Amniotic stem cell (primary cell): Measurements from ENCODE around the gene HIF3A.

ENCODE experiments used
- DNase-seq: peaks from one replicate; lab custom pipeline; 2025; lab: John Stamatoyannopoulos, UW

HIF3A gene

DNA sequence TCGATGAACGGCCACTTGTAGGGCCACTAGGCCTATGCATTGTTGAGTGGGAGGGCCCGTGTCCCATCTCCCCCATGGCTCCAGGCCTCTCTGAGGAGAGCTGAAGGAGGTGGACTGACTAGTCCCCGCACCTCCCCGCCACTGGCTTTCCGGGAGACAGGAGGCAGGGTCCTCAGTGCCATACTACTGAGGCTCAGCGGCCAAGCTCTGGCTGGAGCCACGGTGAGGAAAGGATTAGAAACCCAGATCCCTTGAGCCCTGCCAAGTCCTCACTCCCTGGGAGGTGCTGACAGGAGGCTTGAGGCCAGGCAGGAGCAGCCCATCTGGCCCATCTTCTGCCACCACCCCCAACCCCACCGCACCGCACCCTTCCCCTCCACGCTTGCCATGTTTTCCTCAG is 87.6 kb downstream of the HIF3A start:
- DNase-seq: no peak

GRCh38 chr19:46385636-46386035 is 88.8 kb downstream of the HIF3A start:
- no peak for DNase-seq

GRCh38 chr19:46386151-46386550 is 89.3 kb downstream of the HIF3A start:
- no peak for DNase-seq

- DNase-seq: no peak
These were observed 90.3 kb downstream of the HIF3A start for GRCh38 chr19:46386996-46387712.

- DNase-seq: no peak
These were observed 90.9 kb downstream of the HIF3A start for GRCh38 chr19:46387713-46388130.

DNA sequence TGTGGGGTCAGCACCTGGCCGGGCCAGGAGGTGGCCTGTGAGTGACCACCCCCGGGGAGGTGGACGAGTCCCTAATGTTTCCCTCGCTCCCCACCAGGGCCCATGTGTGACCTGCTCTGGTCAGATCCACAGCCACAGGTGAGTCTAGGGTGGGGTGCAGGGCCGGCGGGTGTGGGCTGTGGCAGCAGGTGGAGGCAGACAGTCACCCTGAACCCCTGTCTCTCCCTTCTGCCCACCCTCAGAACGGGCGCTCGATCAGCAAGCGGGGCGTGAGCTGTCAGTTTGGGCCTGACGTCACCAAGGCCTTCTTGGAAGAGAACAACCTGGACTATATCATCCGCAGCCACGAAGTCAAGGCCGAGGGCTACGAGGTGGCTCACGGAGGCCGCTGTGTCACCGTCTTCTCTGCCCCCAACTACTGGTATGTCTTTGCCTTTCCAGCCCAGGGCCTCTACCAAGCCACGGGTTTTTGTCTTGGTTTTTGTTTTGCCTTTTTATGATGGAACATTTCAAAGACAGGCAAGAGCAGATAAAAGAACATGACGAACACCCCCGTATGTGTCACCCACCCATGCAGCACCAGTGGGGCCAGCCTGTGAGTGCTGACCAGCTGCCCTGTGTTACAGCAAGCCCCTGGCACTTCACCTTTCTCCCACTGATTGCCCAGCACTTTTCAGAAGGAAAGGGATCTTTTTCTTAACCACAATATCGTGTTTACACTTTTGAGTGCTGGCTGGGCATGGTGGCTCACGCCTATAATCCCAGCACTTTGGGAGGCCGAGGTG is 91.7 kb downstream of the HIF3A start:
- no peak for DNase-seq

- DNase-seq: no peak
These were observed 93.4 kb downstream of the HIF3A start for GRCh38 chr19:46390121-46390858.

GRCh38 chr19:46390866-46391265 is 94.0 kb downstream of the HIF3A start:
- DNase-seq: no peak

- no peak for DNase-seq
These were observed 94.7 kb downstream of the HIF3A start for GRCh38 chr19:46391296-46392251.

- DNase-seq: no peak
These were observed 95.5 kb downstream of the HIF3A start for GRCh38 chr19:46392252-46392801.

DNA sequence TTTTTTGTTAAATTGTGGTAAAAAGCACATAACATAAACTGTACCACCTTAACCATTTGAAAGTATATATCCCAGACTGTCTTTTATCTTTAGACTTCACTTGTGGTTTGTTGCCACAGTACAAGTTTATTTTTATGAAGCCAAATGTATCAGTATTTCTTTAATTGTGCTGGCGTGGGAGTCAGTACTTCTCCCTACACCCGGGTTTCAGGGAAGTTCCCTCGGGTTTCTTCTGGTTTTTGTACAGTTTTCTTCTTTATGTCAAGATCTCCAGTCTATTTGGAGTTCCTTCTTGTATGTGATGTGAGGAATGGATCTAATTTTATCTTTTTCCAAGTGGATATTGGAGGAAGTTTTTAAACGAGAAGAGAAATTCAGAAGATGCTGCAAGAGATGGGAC is 96.0 kb downstream of the HIF3A start:
- no peak for DNase-seq
